ENCODE measurements around the gene SLC2A4. TPM values are rescaled to one million over a fixed set of nuclear protein-coding genes. Genes with fewer than 3 reads are reported as not detected.

SLC2A4 gene
- total RNA-seq, 1 experiment from 2014 or later, result 1.5 TPM

DNA sequence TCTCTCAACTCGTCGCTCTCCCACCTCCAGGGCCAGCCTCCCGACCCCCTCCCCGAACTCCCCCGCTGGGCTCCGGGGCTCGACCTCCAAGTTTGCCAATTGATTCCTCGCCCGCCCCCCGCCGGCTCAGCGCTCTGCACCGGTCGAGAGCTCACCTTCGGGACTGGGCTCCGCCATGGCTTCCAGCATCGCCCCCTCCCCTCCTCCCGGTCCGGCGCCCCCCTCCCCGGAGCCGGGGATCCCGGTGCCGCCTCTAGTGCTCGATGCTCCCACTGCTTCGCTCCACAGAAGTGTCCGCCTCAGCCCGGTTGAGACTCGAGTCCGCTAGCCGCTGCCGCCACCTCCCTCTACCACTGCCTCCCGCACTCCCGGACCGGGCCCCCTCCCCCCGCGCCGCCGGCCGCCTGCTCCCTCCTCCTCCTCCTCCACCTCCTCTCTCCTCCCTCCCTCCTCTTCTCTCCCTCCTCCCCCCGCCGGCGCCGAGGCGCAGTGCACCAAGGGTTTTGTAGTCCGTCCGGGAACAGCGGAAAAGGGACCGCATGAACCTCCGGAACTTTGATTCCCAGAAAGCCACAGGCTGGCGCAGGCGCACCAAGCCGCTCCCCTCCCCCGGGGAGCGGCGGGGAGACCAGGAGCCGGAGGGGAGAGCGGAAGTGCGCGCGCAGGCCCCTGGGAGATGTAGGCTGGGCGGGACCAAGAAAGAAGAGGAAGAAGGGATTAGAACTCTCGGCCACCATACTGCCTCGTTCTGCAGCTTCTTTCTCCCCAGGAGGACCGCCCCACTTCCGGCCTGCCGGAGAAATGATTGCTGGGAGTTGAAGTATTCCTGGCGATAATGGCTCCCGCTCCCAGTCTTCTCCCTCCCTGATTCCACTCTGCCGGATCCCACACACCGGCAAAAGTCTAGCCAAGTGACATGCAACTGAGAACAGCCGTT lies 42.2 kb upstream of the SLC2A4 start, which contains the start of gene PHF23:
TSS of gene PHF23 (minus strand) at position 367 of the 937 bp plus-strand sequence. CDS start at position 189, 178 bp downstream.
- Histone ChIP-seq H3K27me3 (ENCODE audit: insufficient read depth, low read depth) (no peaks in the 10 kb centered on the region), H3K9me3 (ENCODE audit: insufficient read depth, low read depth) (no peaks in the 10 kb centered on the region), H3K36me3 (ENCODE audit: low read depth) (peaks cover 32% of the 10 kb centered on the region), H2AFZ (no peak within 1 kb of the TSS; the same call in 1 of the 2 replicates), H3K79me2 (ENCODE audit: low read depth) (peaks cover 63% of the 10 kb centered on the region), H3K9me2 (ENCODE audit: insufficient read depth) (no peaks in the 10 kb centered on the region), H3K27ac (peak within 1 kb of the TSS; percentile 80), H3K4me1 (replicated peaks; ENCODE audit: insufficient read depth) (peaks cover 38% of the 10 kb centered on the region), H3F3A (ENCODE audit: insufficient read depth, low read depth) (peaks cover 63% of the 10 kb centered on the region), H4K20me1 (ENCODE audit: insufficient read depth) (peaks cover 11% of the 10 kb centered on the region), H3K4me2 (peak within 1 kb of the TSS; percentile 96), H3K4me3 (peak within 1 kb of the TSS; percentile 93)
- CTCF ChIA-PET, result interaction anchor here (1.2 to 1.4 kb wide), 2 partner anchors 19 to 194 kb away, joined by 4 to 8 read pairs; no protein-coding TSS in a partner anchor
- no TSS peak for BruUV-seq (replicated peaks)
- intact Hi-C loops (cut with micrococcal nuclease; ENCODE audit: unreplicated experiment), result loop anchor here (1.0 to 2.0 kb wide), 2 partner anchors 13 to 25 kb away; partner anchors contain the start of gene ELP5
- POLR2A ChIA-PET (ENCODE audit: unreplicated experiment), result interaction anchor here (0.6 kb wide), 3 partner anchors 11 to 291 kb away, joined by 3 to 5 read pairs (median 3); no protein-coding TSS in a partner anchor
- DNase-seq, result peak; percentile 96 to 99
- TF ChIP-seq, protein P1, sequence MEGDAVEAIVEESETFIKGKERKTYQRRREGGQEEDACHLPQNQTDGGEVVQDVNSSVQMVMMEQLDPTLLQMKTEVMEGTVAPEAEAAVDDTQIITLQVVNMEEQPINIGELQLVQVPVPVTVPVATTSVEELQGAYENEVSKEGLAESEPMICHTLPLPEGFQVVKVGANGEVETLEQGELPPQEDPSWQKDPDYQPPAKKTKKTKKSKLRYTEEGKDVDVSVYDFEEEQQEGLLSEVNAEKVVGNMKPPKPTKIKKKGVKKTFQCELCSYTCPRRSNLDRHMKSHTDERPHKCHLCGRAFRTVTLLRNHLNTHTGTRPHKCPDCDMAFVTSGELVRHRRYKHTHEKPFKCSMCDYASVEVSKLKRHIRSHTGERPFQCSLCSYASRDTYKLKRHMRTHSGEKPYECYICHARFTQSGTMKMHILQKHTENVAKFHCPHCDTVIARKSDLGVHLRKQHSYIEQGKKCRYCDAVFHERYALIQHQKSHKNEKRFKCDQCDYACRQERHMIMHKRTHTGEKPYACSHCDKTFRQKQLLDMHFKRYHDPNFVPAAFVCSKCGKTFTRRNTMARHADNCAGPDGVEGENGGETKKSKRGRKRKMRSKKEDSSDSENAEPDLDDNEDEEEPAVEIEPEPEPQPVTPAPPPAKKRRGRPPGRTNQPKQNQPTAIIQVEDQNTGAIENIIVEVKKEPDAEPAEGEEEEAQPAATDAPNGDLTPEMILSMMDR (conservative IDR thresholded peaks at IDR 0.05), result no peak
- TF ChIP-seq EZH2 (IDR thresholded peaks at IDR 0.05; ENCODE audit: low read depth), result no peak

DNA sequence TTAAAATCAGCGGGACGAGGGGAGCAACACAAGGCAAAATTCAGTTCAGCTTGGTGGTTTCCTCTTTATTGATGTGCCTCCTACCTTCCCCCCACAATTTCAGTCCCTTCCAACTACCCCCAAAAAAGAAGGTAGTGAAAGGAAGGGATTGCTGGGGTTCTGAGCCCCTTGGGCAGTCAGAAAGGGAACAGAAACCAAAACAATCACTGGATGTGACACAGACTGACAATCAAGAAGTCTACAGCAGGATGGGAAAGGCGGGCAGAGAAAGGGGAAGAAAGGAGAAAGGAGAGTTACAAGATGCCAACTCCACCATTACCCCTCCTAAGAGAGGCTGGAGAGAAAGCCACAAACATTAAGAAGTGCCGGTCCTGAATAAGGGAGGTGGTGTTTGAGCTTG lies 41.1 kb upstream of the SLC2A4 start:
- no peak overlapping the region for H3K27ac ChIP-seq
- POLR2A ChIA-PET (ENCODE audit: unreplicated experiment), result no interaction called here

More for the DNA sequence above, 41.1 kb upstream of the SLC2A4 start:
- no peak for DNase-seq
- no peaks in the 10 kb centered on the region for H3K27me3 ChIP-seq (ENCODE audit: insufficient read depth, low read depth)
- peaks cover 62% of the 10 kb centered on the region for H3F3A ChIP-seq (ENCODE audit: insufficient read depth, low read depth)
- intact Hi-C loops (cut with micrococcal nuclease; ENCODE audit: unreplicated experiment), result no loop called here
- no peak for TF ChIP-seq EZH2 (IDR thresholded peaks at IDR 0.05; ENCODE audit: low read depth)
- TF ChIP-seq, protein P1 (conservative IDR thresholded peaks at IDR 0.05), result no peak
- H4K20me1 ChIP-seq (ENCODE audit: insufficient read depth), result peaks cover 7% of the 10 kb centered on the region
- H3K36me3 ChIP-seq (ENCODE audit: low read depth), result peaks cover 25% of the 10 kb centered on the region
- BruUV-seq (replicated peaks), result no TSS peak
- peak overlapping the region; percentile 96 for H3K4me2 ChIP-seq
- CTCF ChIA-PET, result interaction anchor here (0.6 kb wide), 1 partner anchor 69 kb away, joined by 5 read pairs; no protein-coding TSS in a partner anchor
- H2AFZ ChIP-seq, result no peak overlapping the region
- H3K4me1 ChIP-seq (replicated peaks; ENCODE audit: insufficient read depth), result peaks cover 29% of the 10 kb centered on the region
- H3K79me2 ChIP-seq (ENCODE audit: low read depth), result peaks cover 55% of the 10 kb centered on the region
- peak overlapping the region; percentile 78; the same call in 1 of the 2 replicates for H3K4me3 ChIP-seq
- H3K9me2 ChIP-seq (ENCODE audit: insufficient read depth), result no peaks in the 10 kb centered on the region
- H3K9me3 ChIP-seq (ENCODE audit: insufficient read depth, low read depth), result no peaks in the 10 kb centered on the region
